ENCODE measurements around the gene PGLYRP1. TPM values are rescaled to one million over a fixed set of nuclear protein-coding genes. Genes with fewer than 3 reads are reported as not detected.
A peak's percentile ranks its signal among the peaks of the same experiment; 100 is the strongest.

PGLYRP1 gene
- total and polyA plus RNA-seq, 3 experiments from 2014 or later: not detected

- Mint-ChIP-seq H3K27ac (no peak overlapping the region), H3K9me3 (no peaks in the 10 kb centered on the region), H3K4me1 (peaks cover 0 to 3% (median 0%) of the 10 kb centered on the region in 3 donors), H3K4me3 (peak overlapping the region in 1 of 7 donors; percentile 26), H3K27me3 (peaks cover 38 to 58% of the 10 kb centered on the region in 2 donors), H3K36me3 (peaks cover 0 to 5% (median 0%) of the 10 kb centered on the region in 3 donors)
- ChIA-PET POLR2A (no interaction called here), CTCF (no interaction called here)
- Histone ChIP-seq H3K27ac (ENCODE audit: low read depth, low read length) (no peak overlapping the region), H3K4me3 (ENCODE audit: low read length) (no peak overlapping the region), H3K9me3 (ENCODE audit: low read length) (no peaks in the 10 kb centered on the region), H3K4me1 (ENCODE audit: insufficient read depth, low read length) (no peaks in the 10 kb centered on the region), H3K27me3 (ENCODE audit: insufficient read depth, low read length, poor library complexity, severe bottlenecking) (peaks cover 23% of the 10 kb centered on the region), H3K36me3 (ENCODE audit: insufficient read depth, low read length) (no peaks in the 10 kb centered on the region)
- DNase-seq: no peak
These were observed 44.7 kb downstream of the PGLYRP1 start for GRCh38 chr19:45978156-45978555.

GRCh38 chr19:45976178-45976577 lies 46.7 kb downstream of the PGLYRP1 start:
- Mint-ChIP-seq H3K27me3 (peaks cover 50 to 60% of the 10 kb centered on the region in 2 donors), H3K4me1 (peaks cover 12 to 16% (median 12%) of the 10 kb centered on the region in 3 donors), H3K9me3 (no peaks in the 10 kb centered on the region), H3K27ac (peak overlapping the region in 1 of 8 donors; percentile 39), H3K4me3 (no peak overlapping the region), H3K36me3 (peaks cover 0 to 12% (median 0%) of the 10 kb centered on the region in 3 donors)
- no peak for DNase-seq
- POLR2A ChIA-PET: no interaction called here
- no peaks in the 10 kb centered on the region for H3K36me3 ChIP-seq (ENCODE audit: insufficient read depth, low read length)
- H3K27ac ChIP-seq (ENCODE audit: low read depth, low read length): no peak overlapping the region
- CTCF ChIA-PET: interaction anchor here (0.6 kb wide), 1 partner anchor 223 kb away, joined by 3 read pairs; no protein-coding TSS in a partner anchor
- H3K9me3 ChIP-seq (ENCODE audit: low read length): no peaks in the 10 kb centered on the region
- H3K4me1 ChIP-seq (ENCODE audit: insufficient read depth, low read length): peaks cover 14% of the 10 kb centered on the region
- peaks cover 39% of the 10 kb centered on the region for H3K27me3 ChIP-seq (ENCODE audit: insufficient read depth, low read length, poor library complexity, severe bottlenecking)
- no peak overlapping the region for H3K4me3 ChIP-seq (ENCODE audit: low read length)

- peaks cover 53 to 59% of the 10 kb centered on the region in 2 donors for H3K27me3 Mint-ChIP-seq
- H3K36me3 Mint-ChIP-seq: peaks cover 0 to 12% (median 0%) of the 10 kb centered on the region in 3 donors
- POLR2A ChIA-PET: no interaction called here
- Histone ChIP-seq H3K27ac (ENCODE audit: low read depth, low read length) (no peak overlapping the region), H3K27me3 (ENCODE audit: insufficient read depth, low read length, poor library complexity, severe bottlenecking) (peaks cover 42% of the 10 kb centered on the region), H3K4me1 (ENCODE audit: insufficient read depth, low read length) (peaks cover 16% of the 10 kb centered on the region), H3K4me3 (ENCODE audit: low read length) (no peak overlapping the region), H3K9me3 (ENCODE audit: low read length) (no peaks in the 10 kb centered on the region), H3K36me3 (ENCODE audit: insufficient read depth, low read length) (no peaks in the 10 kb centered on the region)
- H3K27ac Mint-ChIP-seq: no peak overlapping the region
- no peak for DNase-seq
- no peak overlapping the region for H3K4me3 Mint-ChIP-seq
- CTCF ChIA-PET: interaction anchor here (0.6 kb wide), 1 partner anchor 223 kb away, joined by 3 read pairs; no protein-coding TSS in a partner anchor
- no peaks in the 10 kb centered on the region for H3K9me3 Mint-ChIP-seq
- H3K4me1 Mint-ChIP-seq: peaks cover 12 to 18% (median 14%) of the 10 kb centered on the region in 3 donors
These were observed 47.4 kb downstream of the PGLYRP1 start for GRCh38 chr19:45975306-45976070.

GRCh38 chr19:45973553-45974338 lies 49.1 kb downstream of the PGLYRP1 start, which contains the start of gene NOVA2:
Gene NOVA2 (minus strand): TSS chr19:45973865. CDS start chr19:45973351, 514 bp downstream.
- no peaks in the 10 kb centered on the region for H3K9me3 Mint-ChIP-seq
- no peak within 1 kb of the TSS for H3K27ac ChIP-seq (ENCODE audit: low read depth, low read length)
- ChIA-PET CTCF (no interaction called here), POLR2A (no interaction called here)
- H3K4me3 ChIP-seq (ENCODE audit: low read length): no peak within 1 kb of the TSS
- H3K27me3 Mint-ChIP-seq: peaks cover 63 to 64% of the 10 kb centered on the region in 2 donors
- no peak within 1 kb of the TSS for H3K27ac Mint-ChIP-seq
- peak within 1 kb of the TSS in 5 of 7 donors; percentile 9 to 67 (median 60) for H3K4me3 Mint-ChIP-seq
- peak in 1 of 5 donors; percentile 12 for DNase-seq
- peaks cover 16% of the 10 kb centered on the region for H3K4me1 ChIP-seq (ENCODE audit: insufficient read depth, low read length)
- no peaks in the 10 kb centered on the region for H3K9me3 ChIP-seq (ENCODE audit: low read length)
- H3K36me3 Mint-ChIP-seq: peaks cover 0 to 12% (median 0%) of the 10 kb centered on the region in 3 donors
- H3K4me1 Mint-ChIP-seq: peaks cover 12 to 18% (median 14%) of the 10 kb centered on the region in 3 donors
- no peaks in the 10 kb centered on the region for H3K36me3 ChIP-seq (ENCODE audit: insufficient read depth, low read length)
- peaks cover 50% of the 10 kb centered on the region for H3K27me3 ChIP-seq (ENCODE audit: insufficient read depth, low read length, poor library complexity, severe bottlenecking)

GRCh38 chr19:45972947-45973540 lies 49.8 kb downstream of the PGLYRP1 start:
- Mint-ChIP-seq H3K4me1 (peaks cover 12 to 18% (median 14%) of the 10 kb centered on the region in 3 donors), H3K36me3 (peaks cover 0 to 12% (median 0%) of the 10 kb centered on the region in 3 donors), H3K4me3 (peak overlapping the region in 3 of 7 donors; percentile 9 to 62 (median 42)), H3K27ac (no peak overlapping the region), H3K9me3 (no peaks in the 10 kb centered on the region), H3K27me3 (peaks cover 68% of the 10 kb centered on the region in 2 donors)
- no peak overlapping the region for H3K27ac ChIP-seq (ENCODE audit: low read depth, low read length)
- ChIA-PET CTCF (no interaction called here), POLR2A (no interaction called here)
- no peaks in the 10 kb centered on the region for H3K9me3 ChIP-seq (ENCODE audit: low read length)
- H3K4me3 ChIP-seq (ENCODE audit: low read length): no peak overlapping the region
- H3K4me1 ChIP-seq (ENCODE audit: insufficient read depth, low read length): peaks cover 16% of the 10 kb centered on the region
- peaks cover 50% of the 10 kb centered on the region for H3K27me3 ChIP-seq (ENCODE audit: insufficient read depth, low read length, poor library complexity, severe bottlenecking)
- DNase-seq: no peak
- H3K36me3 ChIP-seq (ENCODE audit: insufficient read depth, low read length): no peaks in the 10 kb centered on the region

GRCh38 chr19:45972081-45972946 lies 50.5 kb downstream of the PGLYRP1 start:
- Mint-ChIP-seq H3K9me3 (no peaks in the 10 kb centered on the region), H3K27me3 (peaks cover 70% of the 10 kb centered on the region in 2 donors), H3K27ac (peak overlapping the region in 5 of 8 donors; percentile 0 to 45 (median 29)), H3K4me3 (peak overlapping the region; percentile 9 to 62 (median 33)), H3K4me1 (peaks cover 12 to 18% (median 14%) of the 10 kb centered on the region in 3 donors), H3K36me3 (peaks cover 0 to 12% (median 0%) of the 10 kb centered on the region in 3 donors)
- H3K4me3 ChIP-seq (ENCODE audit: low read length): no peak overlapping the region
- H3K4me1 ChIP-seq (ENCODE audit: insufficient read depth, low read length): peaks cover 16% of the 10 kb centered on the region
- no peaks in the 10 kb centered on the region for H3K9me3 ChIP-seq (ENCODE audit: low read length)
- no peak overlapping the region for H3K27ac ChIP-seq (ENCODE audit: low read depth, low read length)
- H3K36me3 ChIP-seq (ENCODE audit: insufficient read depth, low read length): no peaks in the 10 kb centered on the region
- DNase-seq: peak in 4 of 5 donors; percentile 6 to 64 (median 32)
- POLR2A ChIA-PET: no interaction called here
- H3K27me3 ChIP-seq (ENCODE audit: insufficient read depth, low read length, poor library complexity, severe bottlenecking): peaks cover 50% of the 10 kb centered on the region
- CTCF ChIA-PET: no interaction called here

GRCh38 chr19:45971260-45971902 lies 51.5 kb downstream of the PGLYRP1 start:
- Mint-ChIP-seq H3K27ac (peak overlapping the region in 1 of 8 donors; percentile 0), H3K36me3 (peaks cover 0 to 12% (median 0%) of the 10 kb centered on the region in 3 donors), H3K9me3 (no peaks in the 10 kb centered on the region), H3K4me1 (peaks cover 12 to 18% (median 14%) of the 10 kb centered on the region in 3 donors), H3K27me3 (peaks cover 69 to 75% of the 10 kb centered on the region in 2 donors), H3K4me3 (peak overlapping the region in 2 of 7 donors; percentile 12 to 62)
- ChIA-PET CTCF (no interaction called here), POLR2A (no interaction called here)
- H3K9me3 ChIP-seq (ENCODE audit: low read length): no peaks in the 10 kb centered on the region
- no peak for DNase-seq
- no peak overlapping the region for H3K4me3 ChIP-seq (ENCODE audit: low read length)
- no peaks in the 10 kb centered on the region for H3K36me3 ChIP-seq (ENCODE audit: insufficient read depth, low read length)
- peaks cover 50% of the 10 kb centered on the region for H3K27me3 ChIP-seq (ENCODE audit: insufficient read depth, low read length, poor library complexity, severe bottlenecking)
- H3K27ac ChIP-seq (ENCODE audit: low read depth, low read length): no peak overlapping the region
- H3K4me1 ChIP-seq (ENCODE audit: insufficient read depth, low read length): peaks cover 16% of the 10 kb centered on the region
